ENCODE data around the gene LPXN. TPM values are rescaled to one million over a fixed set of nuclear protein-coding genes. Genes with fewer than 3 reads are reported as not detected.

Gene LPXN
- total RNA-seq, 5 donors from 2014 or later (not counting 1 experiment from before 2014, with no cell fraction given) = 86.8 to 158 (median 142) TPM

GRCh38 chr11:58487170-58487569 is 88.5 kb downstream of the LPXN start:
- Histone ChIP-seq H3K4me1 (ENCODE audit: control insufficient read depth in 1 of 2, extremely low read depth in 1 of 2, insufficient read depth in 2 of 2, low read length in 2 of 2) (no peaks in the 10 kb centered on the region), H3K27me3 (replicated peaks in 1 of 2; ENCODE audit: control insufficient read depth in 2 of 2, extremely low read depth in 1 of 2, insufficient read depth in 2 of 2, low read length in 1 of 2) (peaks cover 0 to 3% of the 10 kb centered on the region in 2 experiments), H3K9me3 (no peaks in the 10 kb centered on the region), H3K27ac (ENCODE audit: low read length) (no peak overlapping the region), H3K36me3 (ENCODE audit: control insufficient read depth in 2 of 2, extremely low read depth in 1 of 2, insufficient read depth in 1 of 2, low read length in 1 of 2) (no peaks in the 10 kb centered on the region), H3K4me3 (ENCODE audit: control insufficient read depth in 1 of 2, extremely low read depth in 1 of 2, low read length in 1 of 2) (no peak overlapping the region)
- Mint-ChIP-seq H3K4me3 (no peak overlapping the region), H3K9me3 (peaks cover 0 to 3% (median 0%) of the 10 kb centered on the region in 3 donors), H3K27me3 (peaks cover 4 to 8% of the 10 kb centered on the region in 2 donors), H3K36me3 (no peaks in the 10 kb centered on the region), H3K4me1 (no peaks in the 10 kb centered on the region), H3K27ac (no peak overlapping the region)
- ATAC-seq (replicated peaks in 1 of 4) = no peak
- ChIA-PET POLR2A (no interaction called here), CTCF (no interaction called here)
- DNase-seq = no peak

GRCh38 chr11:58485961-58486360 is 89.7 kb downstream of the LPXN start:
- no peaks in the 10 kb centered on the region for H3K36me3 Mint-ChIP-seq
- Histone ChIP-seq H3K27ac (ENCODE audit: low read length) (no peak overlapping the region), H3K4me3 (ENCODE audit: control insufficient read depth in 1 of 2, extremely low read depth in 1 of 2, low read length in 1 of 2) (no peak overlapping the region), H3K9me3 (no peaks in the 10 kb centered on the region), H3K36me3 (ENCODE audit: control insufficient read depth in 2 of 2, extremely low read depth in 1 of 2, insufficient read depth in 1 of 2, low read length in 1 of 2) (no peaks in the 10 kb centered on the region), H3K27me3 (replicated peaks in 1 of 2; ENCODE audit: control insufficient read depth in 2 of 2, extremely low read depth in 1 of 2, insufficient read depth in 2 of 2, low read length in 1 of 2) (peaks cover 0 to 3% of the 10 kb centered on the region in 2 experiments), H3K4me1 (ENCODE audit: control insufficient read depth in 1 of 2, extremely low read depth in 1 of 2, insufficient read depth in 2 of 2, low read length in 2 of 2) (no peaks in the 10 kb centered on the region)
- WGBS (ENCODE audit: insufficient coverage) = no CpG with 5 or more reads among the region's 1 CpG
- no peak for ATAC-seq (replicated peaks in 1 of 4)
- DNase-seq = no peak
- no peak overlapping the region for H3K27ac Mint-ChIP-seq
- ChIA-PET POLR2A (no interaction called here), CTCF (no interaction called here)
- peaks cover 0 to 3% (median 0%) of the 10 kb centered on the region in 3 donors for H3K9me3 Mint-ChIP-seq
- H3K4me3 Mint-ChIP-seq = no peak overlapping the region
- peaks cover 4 to 8% of the 10 kb centered on the region in 2 donors for H3K27me3 Mint-ChIP-seq
- no peaks in the 10 kb centered on the region for H3K4me1 Mint-ChIP-seq

Other genes with a start within 250 kb of the LPXN start
- not detected for gene OR5B17, start 216.8 kb downstream of the LPXN start, total RNA-seq
- not detected for gene OR5B3, start 169.0 kb downstream of the LPXN start, total RNA-seq
- not detected for gene OR5B2, start 147.7 kb downstream of the LPXN start, total RNA-seq
- gene OR5B12, start 133.6 kb downstream of the LPXN start, total RNA-seq = under 1 TPM in 3 of 5 donors, not detected in 2; 0.26 to 0.35 (median 0.35) TPM
- under 1 TPM in 4 of 5 donors, not detected in 1; 0.46 to 0.95 (median 0.72) TPM for gene OR5B21, start 67.8 kb downstream of the LPXN start, total RNA-seq
- 10 to 100 TPM; 32.2 to 41.7 (median 34.0) TPM for gene ZFP91, start 3.2 kb upstream of the LPXN start, total RNA-seq
- gene CNTF, start 46.8 kb upstream of the LPXN start, total RNA-seq = 1 to 10 TPM; 2.4 to 4.3 (median 2.9) TPM
- not detected for gene GLYAT, start 156.1 kb upstream of the LPXN start, total RNA-seq